ENCODE results near the gene ADCY5. TPM values are rescaled to one million over a fixed set of nuclear protein-coding genes. Genes with fewer than 3 reads are reported as not detected.

The ADCY5 gene
- polyA plus RNA-seq, 3 donors: not detected

GRCh38 chr3:123333401-123333800 is 115.5 kb downstream of the ADCY5 start:
- Histone ChIP-seq H3K4me1 (ENCODE audit: control insufficient read depth in 1 of 2, insufficient read depth in 2 of 2, low read length in 2 of 2) (no peaks in the 10 kb centered on the region), H3K27me3 (ENCODE audit: control insufficient read depth in 2 of 2, insufficient read depth in 2 of 2, low read length in 2 of 2) (no peaks in the 10 kb centered on the region), H4K20me1 (ENCODE audit: insufficient read depth, low read length) (no peaks in the 10 kb centered on the region), H3K4me3 (replicated peaks in 1 of 3; ENCODE audit: low read depth in 2 of 3, low read length in 3 of 3) (no peak overlapping the region), H3K9ac (ENCODE audit: insufficient read depth, low read length, poor library complexity, severe bottlenecking) (no peak overlapping the region), H2AFZ (ENCODE audit: insufficient read depth, low read depth, low read length, poor library complexity, severe bottlenecking) (no peak overlapping the region), H3K27ac (ENCODE audit: low read depth in 1 of 2, low read length in 2 of 2) (no peak overlapping the region), H3K9me3 (replicated peaks in 1 of 2; ENCODE audit: control insufficient read depth in 1 of 2, insufficient read depth in 1 of 2, low read length in 2 of 2) (no peaks in the 10 kb centered on the region), H3K36me3 (replicated peaks in 1 of 2; ENCODE audit: control insufficient read depth in 1 of 2, insufficient read depth in 2 of 2, low read length in 2 of 2) (no peaks in the 10 kb centered on the region), H3K4me2 (replicated peaks; ENCODE audit: extremely low read depth, low read length, poor library complexity, severe bottlenecking) (no peak overlapping the region), H3K79me2 (ENCODE audit: insufficient read depth, low read length) (no peaks in the 10 kb centered on the region)
- Mint-ChIP-seq H3K9me3 (no peaks in the 10 kb centered on the region), H3K27ac (no peak overlapping the region), H3K27me3 (ENCODE audit: low read depth in 3 of 3) (peaks cover 3 to 8% (median 4%) of the 10 kb centered on the region in 3 donors), H3K36me3 (no peaks in the 10 kb centered on the region), H3K4me1 (no peaks in the 10 kb centered on the region), H3K4me3 (no peak overlapping the region)
- intact Hi-C loops (cut with micrococcal nuclease): no loop called here
- 100% methylated on average over 4 of the region's 10 CpGs for WGBS (ENCODE audit: insufficient coverage)
- no peak for TF ChIP-seq CTCF (IDR thresholded peaks at IDR 0.05)
- no peak for DNase-seq

- no peaks in the 10 kb centered on the region for H3K27me3 ChIP-seq (ENCODE audit: control insufficient read depth in 2 of 2, insufficient read depth in 2 of 2, low read length in 2 of 2)
- no peak overlapping the region for H3K4me2 ChIP-seq (replicated peaks; ENCODE audit: extremely low read depth, low read length, poor library complexity, severe bottlenecking)
- Mint-ChIP-seq H3K27ac (no peak overlapping the region), H3K9me3 (no peaks in the 10 kb centered on the region), H3K4me3 (no peak overlapping the region), H3K36me3 (no peaks in the 10 kb centered on the region), H3K4me1 (no peaks in the 10 kb centered on the region), H3K27me3 (ENCODE audit: low read depth in 3 of 3) (peaks cover 7 to 9% (median 8%) of the 10 kb centered on the region in 3 donors)
- no peaks in the 10 kb centered on the region for H3K36me3 ChIP-seq (replicated peaks in 1 of 2; ENCODE audit: control insufficient read depth in 1 of 2, insufficient read depth in 2 of 2, low read length in 2 of 2)
- H3K79me2 ChIP-seq (ENCODE audit: insufficient read depth, low read length): no peaks in the 10 kb centered on the region
- 99% methylated on average over 8 of the region's 15 CpGs for WGBS (ENCODE audit: insufficient coverage)
- TF ChIP-seq CTCF (IDR thresholded peaks at IDR 0.05): no peak
- no peaks in the 10 kb centered on the region for H3K9me3 ChIP-seq (replicated peaks in 1 of 2; ENCODE audit: control insufficient read depth in 1 of 2, insufficient read depth in 1 of 2, low read length in 2 of 2)
- no peaks in the 10 kb centered on the region for H4K20me1 ChIP-seq (ENCODE audit: insufficient read depth, low read length)
- intact Hi-C loops (cut with micrococcal nuclease): no loop called here
- no peak overlapping the region for H3K9ac ChIP-seq (ENCODE audit: insufficient read depth, low read length, poor library complexity, severe bottlenecking)
- no peaks in the 10 kb centered on the region for H3K4me1 ChIP-seq (ENCODE audit: control insufficient read depth in 1 of 2, insufficient read depth in 2 of 2, low read length in 2 of 2)
- no peak overlapping the region for H3K4me3 ChIP-seq (replicated peaks in 1 of 3; ENCODE audit: low read depth in 2 of 3, low read length in 3 of 3)
- no peak overlapping the region for H3K27ac ChIP-seq (ENCODE audit: low read depth in 1 of 2, low read length in 2 of 2)
- H2AFZ ChIP-seq (ENCODE audit: insufficient read depth, low read depth, low read length, poor library complexity, severe bottlenecking): no peak overlapping the region
- no peak for DNase-seq
Measured at GRCh38 chr3:123332124-123332641, 116.7 kb downstream of the ADCY5 start.

Measured in CD14-positive monocyte (primary cell).